Stimulated activated CD8-positive, alpha-beta memory T cell treated with anti-CD3 and anti-CD28 coated beads, Interleukin-12 subunit alpha, Interleukin-12 subunit beta, amount 100 ng/mL, for 24 hours (primary cell): Measurements from ENCODE around the gene PI4KA.
A peak's percentile ranks its signal among the peaks of the same experiment; 100 is the strongest.

Source experiments
- DNase-seq: peaks from one replicate; pipeline ENCODE4 v3.0.0-alpha.2; 2020; ENCODE audit errors: extremely low read depth

Gene PI4KA

GRCh38 chr22:20881869-20882815 is 23.5 kb upstream of the PI4KA start:
- no peak for DNase-seq

GRCh38 chr22:20881231-20881630 is 22.6 kb upstream of the PI4KA start:
- DNase-seq, result no peak

GRCh38 chr22:20877715-20878114 is 19.1 kb upstream of the PI4KA start:
- DNase-seq, result no peak

GRCh38 chr22:20875296-20875695 is 16.7 kb upstream of the PI4KA start:
- no peak for DNase-seq

GRCh38 chr22:20873214-20873613 is 14.6 kb upstream of the PI4KA start:
- no peak for DNase-seq

- no peak for DNase-seq
Measured at GRCh38 chr22:20869234-20869633, 10.6 kb upstream of the PI4KA start.

GRCh38 chr22:20868025-20868962 is 9.7 kb upstream of the PI4KA start:
- DNase-seq, result no peak

- no peak for DNase-seq
Measured at GRCh38 chr22:20867179-20868024, 8.8 kb upstream of the PI4KA start.

- DNase-seq, result no peak
Measured at GRCh38 chr22:20866736-20867135, 8.1 kb upstream of the PI4KA start.

- DNase-seq, result no peak
Measured at GRCh38 chr22:20865875-20866445, 7.3 kb upstream of the PI4KA start.

GRCh38 chr22:20865331-20865730 is 6.7 kb upstream of the PI4KA start:
- no peak for DNase-seq

GRCh38 chr22:20864186-20864908 is 5.7 kb upstream of the PI4KA start:
- no peak for DNase-seq

- no peak for DNase-seq
Measured at GRCh38 chr22:20863366-20863765, 4.8 kb upstream of the PI4KA start.

GRCh38 chr22:20862540-20862939 is 3.9 kb upstream of the PI4KA start:
- DNase-seq, result no peak

GRCh38 chr22:20859615-20860014 is 1.0 kb upstream of the PI4KA start:
- DNase-seq, result no peak

GRCh38 chr22:20857838-20858614 is 585 bp downstream of the PI4KA start:
- DNase-seq, result peak; percentile 63

GRCh38 chr22:20857247-20857643 is 1.4 kb downstream of the PI4KA start:
- no peak for DNase-seq

- DNase-seq, result no peak
Measured at GRCh38 chr22:20853236-20853660, 5.4 kb downstream of the PI4KA start.

GRCh38 chr22:20852503-20852902 is 6.1 kb downstream of the PI4KA start:
- DNase-seq, result no peak

GRCh38 chr22:20852076-20852475 is 6.5 kb downstream of the PI4KA start:
- no peak for DNase-seq
